ENCODE results near the gene HDAC4. TPM values are rescaled to one million over a fixed set of nuclear protein-coding genes. Genes with fewer than 3 reads are reported as not detected.

HDAC4 gene
- polyA plus RNA-seq, 1 donor (not counting 4 experiments of a cell fraction or from before 2014, with no cell fraction given) = 2.9 TPM

GRCh38 chr2:239068411-239068810 is 332.4 kb downstream of the HDAC4 start:
- Histone ChIP-seq H2AFZ (ENCODE audit: control insufficient read depth, low read length) (no peak overlapping the region), H3K4me2 (ENCODE audit: control insufficient read depth, extremely low read depth, insufficient read depth, low read depth, low read length) (no peak overlapping the region), H3K9ac (ENCODE audit: control insufficient read depth, extremely low read depth, insufficient read depth, low read length) (no peak overlapping the region), H3K4me3 (ENCODE audit: control insufficient read depth in 2 of 3, extremely low read depth in 1 of 3, insufficient read depth in 2 of 3, low read depth in 1 of 3, low read length in 3 of 3) (no peak overlapping the region), H3K4me1 (ENCODE audit: control insufficient read depth, extremely low read depth, insufficient read depth, low read length) (no peaks in the 10 kb centered on the region), H3K27ac (ENCODE audit: control insufficient read depth, insufficient read depth, low read length) (no peak overlapping the region), H3K36me3 (ENCODE audit: control insufficient read depth in 2 of 2, extremely low read depth in 1 of 2, insufficient read depth in 2 of 2, low read length in 2 of 2) (peaks cover 0 to 4% of the 10 kb centered on the region in 2 experiments), H3K79me2 (ENCODE audit: control insufficient read depth, insufficient read depth, low read length) (no peaks in the 10 kb centered on the region), H3K9me3 (ENCODE audit: control insufficient read depth, low read depth, low read length) (no peaks in the 10 kb centered on the region), H3K27me3 (ENCODE audit: control insufficient read depth, extremely low read depth, insufficient read depth, low read length) (no peaks in the 10 kb centered on the region), H3K9me1 (ENCODE audit: control insufficient read depth, extremely low read depth, insufficient read depth, low read length) (no peaks in the 10 kb centered on the region), H4K20me1 (ENCODE audit: control insufficient read depth, extremely low read depth, insufficient read depth, low read length) (no peaks in the 10 kb centered on the region)
- DNase-seq (ENCODE audit: low read depth, low spot score) = no peak
- no peak for FAIRE-seq
- TF ChIP-seq EZH2 (IDR thresholded peaks at IDR 0.05; ENCODE audit: low read length) (no peak), CTCF (optimal IDR thresholded peaks at IDR 0.05 in 1 of 3, IDR thresholded peaks at IDR 0.05 in 1 of 3, conservative IDR thresholded peaks at IDR 0.05 in 1 of 3; ENCODE audit: extremely low read depth in 1 of 3, insufficient read depth in 2 of 3, low read length in 3 of 3) (no peak)
- dilution Hi-C loops (cut with MboI; ENCODE audit: extremely low pct_ligation_motif_present, low sequenced_read_pairs) = no loop called here

DNA sequence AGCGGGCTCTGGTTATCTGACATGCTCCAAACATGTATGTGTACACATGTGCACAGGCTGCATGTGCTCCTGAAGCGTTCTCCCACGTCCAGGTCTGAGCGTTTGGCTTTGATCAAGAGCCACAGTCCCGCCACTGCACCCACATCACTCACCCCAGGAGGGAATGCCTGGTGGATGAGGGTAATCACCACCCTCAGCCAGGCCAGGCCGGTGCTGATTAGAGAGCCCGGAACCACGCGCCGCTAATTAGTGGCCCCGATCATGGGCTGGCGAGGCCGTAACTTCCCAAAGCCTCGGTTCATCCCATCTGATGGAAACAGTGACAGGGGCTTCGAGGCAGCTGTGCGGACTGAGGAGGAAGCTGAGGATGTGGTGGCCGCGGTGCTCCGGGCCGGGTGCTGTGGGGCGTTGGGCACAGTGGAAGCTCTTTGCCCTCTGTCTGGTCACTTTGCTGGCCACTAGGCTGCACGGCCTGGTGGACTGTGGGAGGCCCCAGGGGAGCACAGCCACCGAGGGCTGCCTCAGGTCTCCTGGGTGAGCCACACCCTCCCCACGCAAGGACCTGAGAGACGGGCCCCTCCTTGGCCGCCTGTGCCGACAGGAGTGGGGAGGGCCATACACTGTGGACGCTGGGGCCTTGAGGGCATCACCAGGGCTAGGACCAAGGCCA is 333.5 kb downstream of the HDAC4 start:
- no peak overlapping the region for H3K27ac ChIP-seq (ENCODE audit: control insufficient read depth, insufficient read depth, low read length)
- no peaks in the 10 kb centered on the region for H3K9me3 ChIP-seq (ENCODE audit: control insufficient read depth, low read depth, low read length)
- no peak overlapping the region for H3K4me3 ChIP-seq (ENCODE audit: control insufficient read depth in 2 of 3, extremely low read depth in 1 of 3, insufficient read depth in 2 of 3, low read depth in 1 of 3, low read length in 3 of 3)
- no peaks in the 10 kb centered on the region for H3K4me1 ChIP-seq (ENCODE audit: control insufficient read depth, extremely low read depth, insufficient read depth, low read length)
- H3K4me2 ChIP-seq (ENCODE audit: control insufficient read depth, extremely low read depth, insufficient read depth, low read depth, low read length) = no peak overlapping the region
- no peaks in the 10 kb centered on the region for H3K9me1 ChIP-seq (ENCODE audit: control insufficient read depth, extremely low read depth, insufficient read depth, low read length)
- H3K9ac ChIP-seq (ENCODE audit: control insufficient read depth, extremely low read depth, insufficient read depth, low read length) = no peak overlapping the region
- H3K79me2 ChIP-seq (ENCODE audit: control insufficient read depth, insufficient read depth, low read length) = no peaks in the 10 kb centered on the region
- DNase-seq (ENCODE audit: low read depth, low spot score) (no peak), FAIRE-seq (no peak)
- no peak for TF ChIP-seq EZH2 (IDR thresholded peaks at IDR 0.05; ENCODE audit: low read length)
- no peak for TF ChIP-seq CTCF (optimal IDR thresholded peaks at IDR 0.05 in 1 of 3, IDR thresholded peaks at IDR 0.05 in 1 of 3, conservative IDR thresholded peaks at IDR 0.05 in 1 of 3; ENCODE audit: extremely low read depth in 1 of 3, insufficient read depth in 2 of 3, low read length in 3 of 3)
- no peaks in the 10 kb centered on the region for H4K20me1 ChIP-seq (ENCODE audit: control insufficient read depth, extremely low read depth, insufficient read depth, low read length)
- dilution Hi-C loops (cut with MboI; ENCODE audit: extremely low pct_ligation_motif_present, low sequenced_read_pairs) = no loop called here
- no peaks in the 10 kb centered on the region for H3K27me3 ChIP-seq (ENCODE audit: control insufficient read depth, extremely low read depth, insufficient read depth, low read length)
- no peak overlapping the region for H2AFZ ChIP-seq (ENCODE audit: control insufficient read depth, low read length)
- H3K36me3 ChIP-seq (ENCODE audit: control insufficient read depth in 2 of 2, extremely low read depth in 1 of 2, insufficient read depth in 2 of 2, low read length in 2 of 2) = peaks cover 0 to 4% of the 10 kb centered on the region in 2 experiments
